Stimulated activated CD8-positive, alpha-beta memory T cell treated with anti-CD3 and anti-CD28 coated beads, Interleukin-12 subunit alpha, Interleukin-12 subunit beta, amount 100 ng/mL, for 24 hours (primary cell): ENCODE results near the gene PDXP.

Experiments used
- DNase-seq: peaks from one replicate; pipeline ENCODE4 v3.0.0-alpha.2; 2020; ENCODE audit errors: extremely low read depth

The PDXP gene

DNA sequence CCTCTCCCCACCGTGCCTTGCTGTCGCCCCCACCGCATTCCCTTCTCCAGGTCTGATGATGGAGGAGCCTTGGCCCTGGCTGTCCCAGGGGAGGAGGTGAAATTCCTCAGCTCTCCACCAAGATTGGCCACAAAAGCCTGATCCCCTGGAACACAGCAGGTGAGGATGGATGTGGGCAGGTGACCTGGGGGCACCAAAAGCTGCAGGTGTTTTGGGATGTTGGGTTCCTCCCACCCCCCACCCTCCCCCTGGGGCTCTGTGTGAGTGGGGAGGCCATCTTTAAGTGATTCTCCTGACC, 39.0 kb downstream of the PDXP start:
- DNase-seq: no peak

DNA sequence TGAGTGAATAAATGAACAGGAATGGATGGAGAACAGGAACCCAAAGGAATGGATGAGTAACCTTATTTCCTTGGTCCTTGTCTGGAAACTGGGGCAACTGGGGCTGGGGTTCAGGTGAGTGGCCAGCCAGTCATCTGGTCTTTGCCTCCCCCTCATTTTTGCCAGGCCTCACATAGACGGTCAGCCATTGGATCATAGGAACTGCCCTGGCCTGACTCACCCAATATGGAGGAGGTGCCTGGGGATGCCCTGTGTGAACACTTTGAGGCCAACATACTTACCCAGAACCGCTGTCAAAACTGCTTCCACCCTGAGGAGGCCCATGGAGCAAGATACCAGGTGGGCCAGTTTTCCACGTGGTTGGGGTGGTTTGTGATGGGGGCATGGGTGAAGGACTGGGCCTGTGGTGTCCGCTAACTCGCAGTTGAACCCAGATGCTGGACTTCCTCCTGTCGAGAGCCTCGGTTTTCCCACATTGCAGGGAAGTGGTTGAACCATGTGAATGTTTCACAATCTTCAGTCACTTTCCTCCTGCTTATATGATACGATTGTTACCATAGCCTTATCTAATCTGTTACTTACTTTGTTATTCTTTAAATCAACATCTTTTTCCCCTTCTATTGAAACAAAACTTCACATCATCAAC, 42.7 kb downstream of the PDXP start:
- no peak for DNase-seq

DNA sequence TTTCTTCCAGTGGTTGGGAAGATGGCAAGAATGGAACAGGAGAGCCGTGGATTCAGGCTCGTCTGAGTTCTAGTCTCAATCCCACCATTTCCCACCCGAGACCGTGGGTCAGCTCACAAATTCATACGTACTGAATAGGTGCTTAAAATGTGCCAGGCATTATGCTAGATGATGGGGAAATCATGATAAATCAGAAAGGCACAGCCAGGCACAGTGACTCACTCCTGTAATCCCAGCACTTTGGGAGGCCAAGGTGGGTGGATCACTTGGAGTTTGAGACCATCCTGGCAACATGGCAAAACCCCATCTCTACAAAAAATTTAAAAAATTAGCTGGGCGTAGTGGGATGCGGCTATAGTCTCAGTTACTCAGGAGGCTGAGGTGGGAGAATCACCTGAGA, 45.4 kb downstream of the PDXP start:
- no peak for DNase-seq

DNA sequence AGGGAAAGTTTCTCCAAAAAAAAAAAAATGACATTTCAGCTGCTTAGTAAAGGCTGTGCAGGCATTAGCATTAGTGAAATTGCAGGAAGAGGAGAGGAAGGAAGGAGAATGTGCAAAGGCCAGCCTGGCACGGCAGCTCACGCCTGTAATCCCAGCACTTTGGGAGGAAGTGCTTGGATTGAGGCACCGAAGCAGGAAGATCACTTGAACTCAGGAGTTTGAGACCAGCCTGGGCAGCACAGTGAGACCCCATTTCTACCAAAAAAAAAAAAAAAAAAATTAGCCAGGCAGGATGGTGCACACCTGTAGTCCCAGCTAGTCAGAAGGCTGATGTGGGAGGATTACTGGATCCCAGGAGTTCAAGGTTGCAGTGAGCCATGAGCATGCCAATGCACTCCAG, 46.1 kb downstream of the PDXP start:
- no peak for DNase-seq

DNA sequence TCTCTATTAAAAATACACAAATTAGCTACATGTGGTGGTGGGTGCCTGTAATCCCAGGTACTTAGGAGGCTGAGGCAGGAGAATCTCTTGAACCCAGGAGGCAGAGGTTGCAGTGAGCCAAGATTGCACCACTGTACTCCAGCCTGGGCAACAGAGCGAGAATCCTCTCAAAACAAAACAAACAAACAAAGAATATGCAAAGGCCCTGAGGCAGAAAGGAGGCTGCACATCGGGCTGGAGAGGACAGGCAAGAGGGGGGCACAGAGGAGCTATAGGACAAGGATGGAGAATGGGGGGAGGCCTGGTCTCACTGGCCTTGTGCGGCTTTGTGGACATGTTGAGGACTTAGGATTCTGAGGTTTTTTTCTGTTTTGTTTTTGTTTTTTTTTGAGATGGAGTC, 46.7 kb downstream of the PDXP start:
- DNase-seq: no peak

DNA sequence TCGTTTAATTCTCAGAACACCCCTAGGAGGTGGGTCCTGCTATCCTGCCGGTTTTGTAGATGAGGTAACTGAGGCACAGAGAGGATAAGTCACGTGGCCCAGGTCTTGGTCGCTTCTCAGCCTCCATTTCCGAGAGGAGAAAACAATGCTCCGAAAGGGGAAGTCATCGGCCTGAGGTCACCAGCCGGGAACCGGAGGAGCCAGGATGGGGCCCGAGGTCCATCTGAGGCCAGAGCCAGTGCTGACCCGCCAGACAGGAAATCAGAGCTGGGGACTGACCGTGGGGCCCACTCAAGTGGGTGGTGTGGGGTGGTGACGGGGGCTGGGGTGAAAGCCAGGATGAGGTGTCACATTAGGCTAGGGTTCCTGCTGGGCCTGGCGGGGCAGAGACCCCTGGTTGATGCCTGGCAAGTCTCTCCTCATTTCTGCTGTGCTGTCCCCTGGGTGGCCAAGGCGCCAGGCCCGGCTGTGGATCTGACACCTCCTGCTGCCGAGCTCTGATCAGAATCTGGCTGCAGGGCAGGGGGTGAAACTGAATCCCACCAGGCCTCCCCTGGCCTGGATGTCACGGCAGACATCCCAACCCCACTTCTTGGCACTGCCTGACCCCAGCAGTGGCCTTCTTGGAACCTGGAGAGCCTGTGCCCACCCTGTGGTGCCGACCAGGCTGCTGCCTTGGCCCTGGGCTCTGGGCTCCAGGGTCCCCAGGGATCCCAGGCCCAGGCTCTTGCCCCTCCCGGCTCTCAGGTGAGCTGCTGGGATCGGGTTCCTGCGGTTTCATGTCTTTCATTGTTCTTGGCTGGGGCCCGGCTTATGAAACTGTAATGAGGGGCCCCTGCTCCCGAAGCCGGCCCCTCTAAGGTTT, 50.3 kb downstream of the PDXP start:
- no peak for DNase-seq

DNA sequence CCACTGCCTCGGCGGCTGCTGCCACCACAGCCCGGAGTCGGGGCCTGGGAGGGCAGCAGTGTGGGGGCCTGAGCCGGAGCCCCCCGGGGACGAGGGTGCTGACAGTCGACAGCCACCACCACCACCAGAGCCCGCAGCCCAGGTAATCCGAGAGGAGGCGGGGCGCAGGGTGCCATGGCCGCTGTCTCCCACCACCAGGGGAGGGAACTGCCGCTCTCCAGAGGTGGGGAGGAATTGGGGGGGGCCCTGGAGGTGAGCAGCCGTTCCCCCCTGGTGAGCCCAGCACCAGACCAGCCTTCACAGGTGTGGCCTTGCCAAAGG, 50.9 kb downstream of the PDXP start:
- no peak for DNase-seq

DNA sequence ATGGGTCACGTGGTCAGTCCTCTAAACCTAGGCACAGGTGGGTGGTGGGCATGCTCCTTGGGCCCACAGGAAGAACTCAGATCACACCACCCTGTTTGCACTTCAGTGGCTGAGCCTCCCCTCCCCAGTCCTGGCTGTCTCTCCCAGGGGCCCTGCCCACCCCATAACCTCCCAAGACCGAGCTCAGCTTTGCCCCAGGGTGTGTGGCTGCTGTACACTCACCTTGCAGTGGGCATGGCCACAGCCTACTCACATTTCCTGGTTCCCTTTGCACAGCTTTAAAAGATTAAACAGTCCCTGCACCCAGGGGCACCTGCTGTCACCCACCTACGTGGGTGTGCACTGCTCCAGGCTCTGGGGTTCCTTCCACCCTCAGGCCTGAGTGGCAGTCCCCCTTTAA, 52.2 kb downstream of the PDXP start:
- DNase-seq: no peak

DNA sequence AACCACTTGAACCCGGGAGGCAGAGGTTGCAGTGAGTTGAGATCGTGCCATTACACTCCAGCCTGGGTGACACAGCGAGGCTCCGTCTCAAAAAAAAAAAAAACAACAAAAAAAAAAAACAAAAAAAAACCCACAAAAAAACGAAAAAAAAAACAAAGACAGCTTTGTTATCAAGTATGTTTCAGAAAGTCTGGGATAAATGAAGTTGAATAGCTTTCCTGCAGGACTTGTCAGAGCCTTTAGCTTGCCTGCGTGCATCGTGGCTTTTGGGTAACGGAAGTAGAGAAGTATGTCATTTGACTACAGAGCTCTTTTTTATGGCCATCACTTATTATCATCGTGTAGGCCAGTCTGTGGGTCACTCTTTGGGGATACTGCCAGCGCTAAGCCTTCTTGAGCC, 53.0 kb downstream of the PDXP start:
- no peak for DNase-seq

DNA sequence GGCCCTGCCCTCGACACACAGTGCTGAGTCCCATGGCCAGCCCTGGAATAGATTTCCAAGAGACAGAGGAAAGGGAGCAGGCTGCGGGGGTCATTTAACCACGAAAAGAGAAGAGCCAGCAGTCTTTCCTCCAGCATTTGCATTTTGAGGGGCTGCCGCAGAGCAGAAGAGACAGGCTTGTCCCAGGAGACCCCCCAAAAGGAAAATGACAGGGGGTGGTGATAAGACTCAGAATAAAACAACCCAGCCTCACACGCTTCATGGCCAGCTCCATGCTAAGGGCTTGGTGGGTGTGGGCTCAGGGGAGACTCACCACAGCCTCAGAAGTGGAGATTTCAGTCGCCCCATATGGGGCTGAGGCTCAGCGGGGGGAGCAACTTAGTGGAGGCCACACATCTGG, 55.2 kb downstream of the PDXP start:
- no peak for DNase-seq

DNA sequence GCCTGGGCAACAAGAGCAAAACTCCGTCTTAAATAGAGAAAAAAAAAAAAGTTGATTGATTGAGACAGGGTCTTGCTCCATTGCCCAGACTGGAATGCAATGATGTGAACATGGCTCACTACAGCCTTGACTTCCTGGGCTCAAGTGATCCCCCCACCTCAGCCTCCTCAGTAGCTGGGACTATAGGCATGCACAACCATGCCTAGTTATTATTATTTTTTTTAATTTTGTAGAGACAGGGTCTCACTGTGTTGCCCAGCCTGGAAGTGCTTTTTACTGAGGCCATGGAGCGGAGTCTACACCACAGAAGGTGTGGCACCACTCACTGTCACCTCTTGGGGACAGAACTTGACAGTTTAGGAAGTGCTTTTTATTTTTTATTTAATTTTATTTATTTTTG, 56.1 kb downstream of the PDXP start:
- DNase-seq: no peak

DNA sequence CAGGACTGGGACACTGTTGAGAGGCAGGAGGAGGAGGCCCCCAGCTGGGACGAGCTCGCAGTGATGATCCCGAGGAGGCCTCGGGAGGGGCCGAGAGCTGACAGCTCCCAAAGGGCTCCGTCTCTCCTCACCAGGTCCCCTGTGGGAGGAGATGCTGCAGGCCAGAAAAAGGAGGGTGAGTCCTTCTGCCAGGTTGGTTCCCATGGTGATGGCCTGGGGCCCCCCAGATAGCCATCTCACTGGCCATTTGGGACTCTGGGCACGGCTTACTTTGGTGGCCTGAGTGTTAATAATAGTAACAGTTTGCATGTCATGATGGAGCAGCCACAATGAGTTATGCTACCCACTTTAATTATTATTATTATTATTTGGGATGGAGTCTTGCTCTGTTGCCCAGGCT, 57.2 kb downstream of the PDXP start:
- no peak for DNase-seq
